T-cell (primary cell): Measurements from ENCODE around the gene FBXO31. TPM values are rescaled to one million over a fixed set of nuclear protein-coding genes. Genes with fewer than 3 reads are reported as not detected.

Experiments used
- ATAC-seq, 4 experiments: fragments of 200-7000 bp in 3 of 4; fragments of 150-1000 bp in 1 of 4; cut with Tn5 transposase; replicated peaks in 1 of 4; 1 replicate in 3 of 4; 2 replicates in 1 of 4; pipeline ENCODE4 v1.10.0; 2021; ENCODE audit warnings: moderate library complexity in 3 of 4, mild to moderate bottlenecking in 2 of 4, moderate number of reproducible peaks in 1 of 4
- CTCF ChIA-PET, 2 donors: fragments of 300-600 bp; sonication (Branson Sonifier 250); formaldehyde crosslinking; loops; one replicate each; lab custom pipeline; 2022; ENCODE audit warnings: antibody characterized with exemption in 2 of 2; lab: Charles Lee
- POLR2A ChIA-PET, 2 donors: fragments of 300-600 bp; sonication (Branson Sonifier 250); formaldehyde crosslinking; loops; one replicate each; lab custom pipeline; 2022; ENCODE audit warnings: antibody characterized with exemption in 2 of 2; lab: Charles Lee
- DNase-seq, 35 experiments: peaks; one replicate each; pipeline versions ENCODE4 v3.0.0 to v3.0.0-alpha.2; 2013 to 2023
- H3K27ac ChIP-seq: one replicate; pipeline ENCODE4 v1.5.1; 2013; ENCODE audit warnings: low read length
- H3K27me3 ChIP-seq, 2 experiments: replicated peaks in 1 of 2; 1 replicate in 1 of 2; 2 replicates in 1 of 2; pipeline versions ENCODE4 v1.6.1 to v1.7.0; 2013; ENCODE audit warnings: low read length in 1 of 2, mixed read lengths in 1 of 2; ENCODE audit not compliant: control insufficient read depth in 2 of 2, insufficient read depth in 2 of 2; ENCODE audit errors: extremely low read depth in 1 of 2
- H3K36me3 ChIP-seq, 2 donors: 1 replicate in 1 of 2; 2 replicates in 1 of 2; pipeline versions ENCODE4 v1.6.1 to v1.7.0; 2013; ENCODE audit warnings: low read length in 1 of 2; ENCODE audit not compliant: control insufficient read depth in 2 of 2, insufficient read depth in 1 of 2; ENCODE audit errors: extremely low read depth in 1 of 2
- H3K4me1 ChIP-seq, 2 experiments: 1 replicate in 1 of 2; 2 replicates in 1 of 2; pipeline versions ENCODE4 v1.6.1 to v1.7.0; 2013; ENCODE audit warnings: low read length in 2 of 2, mixed read lengths in 1 of 2; ENCODE audit not compliant: insufficient read depth in 2 of 2, control insufficient read depth in 1 of 2; ENCODE audit errors: extremely low read depth in 1 of 2
- H3K4me3 ChIP-seq, 2 donors: 1 replicate in 1 of 2; 2 replicates in 1 of 2; pipeline versions ENCODE4 v1.5.1 to v1.7.0; 2013; ENCODE audit warnings: mild to moderate bottlenecking in 2 of 2, low read length in 1 of 2, moderate library complexity in 1 of 2; ENCODE audit not compliant: control insufficient read depth in 1 of 2; ENCODE audit errors: extremely low read depth in 1 of 2
- H3K9me3 ChIP-seq: 2 replicates; pipeline ENCODE4 v1.7.0; 2013
- H3K27ac Mint-ChIP-seq, 2 donors: one replicate each; pipeline ENCODE4 v1.8.0; 2020 to 2021; ENCODE audit warnings: mild to moderate bottlenecking in 2 of 2, mixed read lengths in 2 of 2
- H3K27me3 Mint-ChIP-seq, 2 donors: one replicate each; pipeline ENCODE4 v1.8.0; 2021 to 2022; ENCODE audit warnings: mixed read lengths in 2 of 2
- H3K36me3 Mint-ChIP-seq: one replicate; pipeline ENCODE4 v1.8.0; 2021; ENCODE audit warnings: mixed read lengths
- H3K4me1 Mint-ChIP-seq, 3 donors: one replicate each; pipeline ENCODE4 v1.8.0; 2020 to 2022; ENCODE audit warnings: mixed read lengths in 3 of 3, mild to moderate bottlenecking in 1 of 3
- H3K4me3 Mint-ChIP-seq, 3 donors: one replicate each; pipeline ENCODE4 v1.8.0; 2020 to 2022; ENCODE audit warnings: mild to moderate bottlenecking in 3 of 3, mixed read lengths in 3 of 3, moderate library complexity in 3 of 3
- H3K9me3 Mint-ChIP-seq, 3 donors: one replicate each; pipeline ENCODE4 v1.8.0; 2020 to 2022; ENCODE audit warnings: mixed read lengths in 3 of 3
- WGBS: methylation state at CpG from one replicate; pipeline ENCODE4 v1.1.5; 2013; ENCODE audit warnings: missing lambda C conversion rate; ENCODE audit not compliant: insufficient coverage; 5-methylcytosine and 5-hydroxymethylcytosine counted together
- total RNA-seq, 35 experiments: library from RNA in 6 of 35; stranded (reverse) in 6 of 35; fragments of 120-200 nt in 1 of 35; gene quantifications; one replicate each; pipeline versions ENCODE4 v1.2.1 to v1.2.4 and lab custom pipeline; 2013 to 2026

Gene FBXO31
- total RNA-seq, 5 donors from 2014 or later (not counting 1 experiment from before 2014, with no cell fraction given) = 34.7 to 67.2 (median 55.6) TPM

DNA sequence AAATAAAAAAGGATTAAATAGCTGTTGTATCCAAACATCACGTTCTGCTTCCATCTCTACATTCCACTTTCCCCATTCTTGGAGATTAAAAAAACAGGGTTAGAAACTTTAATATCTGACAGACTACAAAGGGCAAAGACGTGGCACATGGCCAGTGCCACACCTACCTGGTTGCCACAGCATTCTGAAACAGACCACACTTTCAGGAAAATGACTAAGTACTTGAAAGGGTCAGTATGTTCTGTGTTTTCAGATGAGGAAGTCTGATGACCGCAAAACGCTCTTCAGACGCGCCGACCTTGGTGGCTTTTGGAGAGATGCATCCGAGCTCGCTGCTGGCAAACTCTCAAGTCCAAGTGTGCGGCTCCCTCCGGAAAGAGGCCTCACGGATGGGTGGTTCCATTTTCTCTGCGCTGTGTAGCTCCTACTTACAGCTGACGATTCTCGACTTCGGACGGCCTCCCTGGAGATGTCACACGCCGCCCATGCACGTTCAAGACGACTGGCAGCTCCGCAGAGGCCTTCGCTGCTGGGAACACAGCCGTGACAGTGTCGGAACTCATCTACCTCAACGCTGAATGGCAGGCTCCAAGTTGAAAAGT is 24.0 kb upstream of the FBXO31 start:
- Histone ChIP-seq H3K9me3 (no peaks in the 10 kb centered on the region), H3K4me3 (no peak overlapping the region), H3K4me1 (no peaks in the 10 kb centered on the region), H3K36me3 (peaks cover 9 to 54% of the 10 kb centered on the region in 2 donors), H3K27ac (no peak overlapping the region), H3K27me3 (no peaks in the 10 kb centered on the region)
- 90% methylated on average over 20 of the region's 26 CpGs for WGBS
- Mint-ChIP-seq H3K4me3 (no peak overlapping the region), H3K9me3 (no peaks in the 10 kb centered on the region), H3K27me3 (no peaks in the 10 kb centered on the region), H3K4me1 (peaks cover 0 to 6% (median 3%) of the 10 kb centered on the region in 3 donors), H3K36me3 (peaks cover 37% of the 10 kb centered on the region), H3K27ac (peak overlapping the region; percentile 19 to 61)
- ATAC-seq = peak in 3 of 4 experiments; percentile 13 to 43 (median 32)
- DNase-seq = peak in 4 of 35 experiments; percentile 6 to 21 (median 17)
- POLR2A ChIA-PET = no interaction called here
- CTCF ChIA-PET = interaction anchor here in 1 of 2 donors (0.6 kb wide), 1 partner anchor 13 kb away, joined by 3 read pairs; no protein-coding TSS in a partner anchor

- no peaks in the 10 kb centered on the region for H3K9me3 ChIP-seq
- DNase-seq (no peak), ATAC-seq (no peak)
- no peak overlapping the region for H3K27ac Mint-ChIP-seq
- H3K36me3 ChIP-seq = peaks cover 7 to 49% of the 10 kb centered on the region in 2 donors
- no peak overlapping the region for H3K4me3 Mint-ChIP-seq
- H3K4me1 ChIP-seq = no peaks in the 10 kb centered on the region
- peaks cover 0 to 6% (median 3%) of the 10 kb centered on the region in 3 donors for H3K4me1 Mint-ChIP-seq
- no peak overlapping the region for H3K4me3 ChIP-seq
- WGBS = 97% methylated on average over 4 of the region's 14 CpGs
- no peaks in the 10 kb centered on the region for H3K27me3 Mint-ChIP-seq
- no peaks in the 10 kb centered on the region for H3K27me3 ChIP-seq
- POLR2A ChIA-PET = no interaction called here
- no peaks in the 10 kb centered on the region for H3K9me3 Mint-ChIP-seq
- H3K27ac ChIP-seq = no peak overlapping the region
- peaks cover 36% of the 10 kb centered on the region for H3K36me3 Mint-ChIP-seq
- CTCF ChIA-PET = no interaction called here
Observed at GRCh38 chr16:87406495-87407088, 23.0 kb upstream of the FBXO31 start.

GRCh38 chr16:87404764-87405625 is 21.4 kb upstream of the FBXO31 start:
- H3K4me1 ChIP-seq = no peaks in the 10 kb centered on the region
- H3K27me3 ChIP-seq = no peaks in the 10 kb centered on the region
- Mint-ChIP-seq H3K4me3 (no peak overlapping the region), H3K27ac (no peak overlapping the region), H3K4me1 (peaks cover 0 to 6% (median 3%) of the 10 kb centered on the region in 3 donors), H3K9me3 (no peaks in the 10 kb centered on the region), H3K36me3 (peaks cover 30% of the 10 kb centered on the region), H3K27me3 (no peaks in the 10 kb centered on the region)
- POLR2A ChIA-PET = no interaction called here
- H3K27ac ChIP-seq = no peak overlapping the region
- no peaks in the 10 kb centered on the region for H3K9me3 ChIP-seq
- peaks cover 2 to 59% of the 10 kb centered on the region in 2 donors for H3K36me3 ChIP-seq
- no peak for ATAC-seq
- CTCF ChIA-PET = interaction anchor here (0.7 to 1.2 kb wide), 3 partner anchors 51 to 230 kb away, joined by 3 to 5 read pairs (median 3); no protein-coding TSS in a partner anchor
- DNase-seq = no peak
- no peak overlapping the region for H3K4me3 ChIP-seq
- WGBS = 90% methylated on average over 15 of the region's 19 CpGs

DNA sequence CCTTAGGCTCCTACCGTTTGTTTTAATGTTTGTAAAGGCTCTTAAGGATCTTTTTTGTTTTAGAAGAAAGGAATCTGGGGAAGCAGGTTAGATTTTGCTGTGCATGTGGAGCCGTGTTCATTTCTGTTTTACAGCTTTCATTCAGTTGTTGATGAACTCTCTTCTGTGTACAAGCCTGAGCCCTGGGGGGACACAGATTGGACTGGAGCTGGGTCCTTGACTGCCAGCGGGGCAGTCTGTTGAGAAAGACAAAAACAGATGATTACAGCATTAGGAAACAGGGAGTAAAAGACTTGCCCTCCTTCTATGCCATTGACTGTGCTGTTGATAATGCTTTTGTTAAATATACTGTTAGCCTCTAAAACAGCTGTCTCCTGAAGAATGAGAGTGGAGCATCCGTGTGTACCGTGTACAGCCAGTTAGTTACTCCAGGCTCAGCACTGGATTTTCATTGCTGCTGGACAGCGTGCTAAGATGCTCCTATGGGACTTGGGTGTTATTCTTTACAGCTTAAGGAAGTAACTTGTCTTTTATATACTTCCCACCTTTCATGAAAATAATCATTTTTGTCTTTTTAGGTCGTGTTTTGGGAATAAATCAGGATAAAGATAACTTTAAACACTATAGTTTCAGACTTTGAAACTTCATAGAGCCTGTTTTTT is 11.7 kb upstream of the FBXO31 start:
- H3K36me3 ChIP-seq = peaks cover 0 to 17% of the 10 kb centered on the region in 2 donors
- ChIA-PET POLR2A (interaction anchor here in 1 of 2 donors (0.7 kb wide), 1 partner anchor 241 kb away, joined by 3 read pairs; no protein-coding TSS in a partner anchor), CTCF (interaction anchor here (0.7 to 2.3 kb wide), 5 partner anchors 12 to 78 kb away, joined by 3 to 28 read pairs (median 5); partner anchors contain the start of genes C16orf95 (in 1 of the 2) and FBXO31 (in 1 of the 2))
- H3K4me3 ChIP-seq = no peak overlapping the region
- peaks cover 11% of the 10 kb centered on the region for H3K36me3 Mint-ChIP-seq
- no peaks in the 10 kb centered on the region for H3K9me3 ChIP-seq
- peak overlapping the region in 2 of 3 donors; percentile 30 to 37 for H3K4me3 Mint-ChIP-seq
- H3K4me1 Mint-ChIP-seq = peaks cover 44 to 53% (median 47%) of the 10 kb centered on the region in 3 donors
- H3K4me1 ChIP-seq = peaks cover 10 to 34% of the 10 kb centered on the region in 2 experiments
- H3K27me3 ChIP-seq = no peaks in the 10 kb centered on the region
- no peak overlapping the region for H3K27ac Mint-ChIP-seq
- no peak overlapping the region for H3K27ac ChIP-seq
- no peak for DNase-seq
- no peak for ATAC-seq
- no peaks in the 10 kb centered on the region for H3K9me3 Mint-ChIP-seq
- 95% methylated on average over 2 of the region's 7 CpGs for WGBS
- H3K27me3 Mint-ChIP-seq = no peaks in the 10 kb centered on the region

DNA sequence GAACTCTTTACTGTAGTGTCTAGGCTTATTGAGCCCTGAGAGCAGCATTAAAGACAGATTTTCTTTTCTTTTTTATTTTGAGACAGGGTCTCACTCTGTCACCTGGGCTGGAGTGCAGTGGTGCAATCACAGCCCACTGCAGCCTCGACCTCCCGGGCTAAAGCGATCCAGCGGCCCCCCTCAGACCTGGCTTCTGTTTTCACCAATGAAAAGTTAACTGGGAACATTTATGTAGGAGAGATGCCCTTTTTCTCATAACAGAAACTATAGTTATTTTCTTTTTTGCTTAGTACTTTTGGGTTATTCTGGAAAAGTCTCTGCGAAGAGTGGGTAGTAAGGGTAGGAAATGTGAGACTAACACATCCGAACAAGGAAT is 10.1 kb upstream of the FBXO31 start:
- Mint-ChIP-seq H3K4me1 (peaks cover 44 to 56% (median 53%) of the 10 kb centered on the region in 3 donors), H3K36me3 (peaks cover 6% of the 10 kb centered on the region), H3K4me3 (peak overlapping the region; percentile 89 to 93 (median 93)), H3K9me3 (no peaks in the 10 kb centered on the region), H3K27ac (peak overlapping the region; percentile 92 to 93), H3K27me3 (no peaks in the 10 kb centered on the region)
- DNase-seq (no peak), ATAC-seq (no peak)
- peak overlapping the region; percentile 33 for H3K27ac ChIP-seq
- WGBS = 80% methylated on average over 1 of the region's 6 CpGs
- no peaks in the 10 kb centered on the region for H3K27me3 ChIP-seq
- peaks cover 0 to 8% of the 10 kb centered on the region in 2 donors for H3K36me3 ChIP-seq
- POLR2A ChIA-PET = interaction anchor here in 1 of 2 donors (0.6 to 2.5 kb wide), 2 partner anchors 9 to 11 kb away, joined by 3 to 11 read pairs; partner anchors contain the start of gene FBXO31
- H3K4me3 ChIP-seq = peak overlapping the region in 1 of 2 donors; percentile 62
- CTCF ChIA-PET = interaction anchor here in 1 of 2 donors (0.6 to 2.3 kb wide), 7 partner anchors 9 to 76 kb away, joined by 3 to 28 read pairs (median 5); partner anchors contain the start of genes C16orf95 and FBXO31
- peaks cover 13 to 34% of the 10 kb centered on the region in 2 experiments for H3K4me1 ChIP-seq
- no peaks in the 10 kb centered on the region for H3K9me3 ChIP-seq
